ENCODE data around the gene CD84.
A peak's percentile ranks its signal among the peaks of the same experiment; 100 is the strongest.

CD84 gene

GRCh38 chr1:160522622-160523345, 56.5 kb downstream of the CD84 start, which contains the start of gene SLAMF6:
TSS of gene SLAMF6 (minus strand) at chr1:160523255. CDS start at chr1:160523192, 63 bp downstream.
- Histone ChIP-seq H3K4me1 (ENCODE audit: low read depth, poor library complexity, severe bottlenecking) (no peaks in the 10 kb centered on the region), H4K20me1 (ENCODE audit: insufficient read depth) (no peaks in the 10 kb centered on the region), H3K27ac (no peak within 1 kb of the TSS), H3K4me2 (no peak within 1 kb of the TSS), H3K36me3 (ENCODE audit: insufficient read depth) (no peaks in the 10 kb centered on the region), H3K9ac (no peak within 1 kb of the TSS), H3K4me3 (IDR thresholded peaks at IDR 0.05; ENCODE audit: insufficient read depth, low read depth, low read length) (no peak within 1 kb of the TSS), H3K79me2 (ENCODE audit: insufficient read depth, low read depth) (no peaks in the 10 kb centered on the region), H2AFZ (ENCODE audit: low read depth) (no peak within 1 kb of the TSS), H3K27me3 (ENCODE audit: insufficient read depth, low read depth) (no peaks in the 10 kb centered on the region)
- no peak for TF ChIP-seq CTCF (conservative IDR thresholded peaks at IDR 0.05; ENCODE audit: low read depth, low read length)

GRCh38 chr1:160522136-160522535, 57.2 kb downstream of the CD84 start:
- Histone ChIP-seq H3K27me3 (ENCODE audit: insufficient read depth, low read depth) (no peaks in the 10 kb centered on the region), H3K79me2 (ENCODE audit: insufficient read depth, low read depth) (no peaks in the 10 kb centered on the region), H3K4me3 (IDR thresholded peaks at IDR 0.05; ENCODE audit: insufficient read depth, low read depth, low read length) (no peak overlapping the region), H3K4me1 (ENCODE audit: low read depth, poor library complexity, severe bottlenecking) (no peaks in the 10 kb centered on the region), H3K36me3 (ENCODE audit: insufficient read depth) (no peaks in the 10 kb centered on the region), H3K4me2 (no peak overlapping the region), H4K20me1 (ENCODE audit: insufficient read depth) (no peaks in the 10 kb centered on the region), H3K9ac (no peak overlapping the region), H3K27ac (no peak overlapping the region), H2AFZ (ENCODE audit: low read depth) (no peak overlapping the region)
- no peak for TF ChIP-seq CTCF (conservative IDR thresholded peaks at IDR 0.05; ENCODE audit: low read depth, low read length)

GRCh38 chr1:160521554-160521953, 57.7 kb downstream of the CD84 start:
- Histone ChIP-seq H4K20me1 (ENCODE audit: insufficient read depth) (no peaks in the 10 kb centered on the region), H3K9ac (no peak overlapping the region), H3K4me2 (no peak overlapping the region), H3K4me1 (ENCODE audit: low read depth, poor library complexity, severe bottlenecking) (no peaks in the 10 kb centered on the region), H3K79me2 (ENCODE audit: insufficient read depth, low read depth) (no peaks in the 10 kb centered on the region), H3K27me3 (ENCODE audit: insufficient read depth, low read depth) (no peaks in the 10 kb centered on the region), H3K4me3 (IDR thresholded peaks at IDR 0.05; ENCODE audit: insufficient read depth, low read depth, low read length) (no peak overlapping the region), H3K27ac (no peak overlapping the region), H3K36me3 (ENCODE audit: insufficient read depth) (no peaks in the 10 kb centered on the region), H2AFZ (ENCODE audit: low read depth) (no peak overlapping the region)
- TF ChIP-seq CTCF (conservative IDR thresholded peaks at IDR 0.05; ENCODE audit: low read depth, low read length): no peak

GRCh38 chr1:160520999-160521398, 58.3 kb downstream of the CD84 start:
- H4K20me1 ChIP-seq (ENCODE audit: insufficient read depth): no peaks in the 10 kb centered on the region
- TF ChIP-seq CTCF (conservative IDR thresholded peaks at IDR 0.05; ENCODE audit: low read depth, low read length): no peak
- no peaks in the 10 kb centered on the region for H3K4me1 ChIP-seq (ENCODE audit: low read depth, poor library complexity, severe bottlenecking)
- no peaks in the 10 kb centered on the region for H3K27me3 ChIP-seq (ENCODE audit: insufficient read depth, low read depth)
- H2AFZ ChIP-seq (ENCODE audit: low read depth): no peak overlapping the region
- no peaks in the 10 kb centered on the region for H3K36me3 ChIP-seq (ENCODE audit: insufficient read depth)
- no peaks in the 10 kb centered on the region for H3K79me2 ChIP-seq (ENCODE audit: insufficient read depth, low read depth)
- no peak overlapping the region for H3K9ac ChIP-seq
- peak overlapping the region; percentile 1 for H3K4me3 ChIP-seq (IDR thresholded peaks at IDR 0.05; ENCODE audit: insufficient read depth, low read depth, low read length)
- H3K4me2 ChIP-seq: no peak overlapping the region
- H3K27ac ChIP-seq: no peak overlapping the region
